Measurements from ENCODE around the gene CD2BP2. TPM values are rescaled to one million over a fixed set of nuclear protein-coding genes. Genes with fewer than 3 reads are reported as not detected.

Gene CD2BP2
- total and polyA plus RNA-seq, 2 of the 13 experiments (the other 11 are each of a cell fraction or from before 2014, with no cell fraction given) = 24.9 to 54.6 TPM

DNA sequence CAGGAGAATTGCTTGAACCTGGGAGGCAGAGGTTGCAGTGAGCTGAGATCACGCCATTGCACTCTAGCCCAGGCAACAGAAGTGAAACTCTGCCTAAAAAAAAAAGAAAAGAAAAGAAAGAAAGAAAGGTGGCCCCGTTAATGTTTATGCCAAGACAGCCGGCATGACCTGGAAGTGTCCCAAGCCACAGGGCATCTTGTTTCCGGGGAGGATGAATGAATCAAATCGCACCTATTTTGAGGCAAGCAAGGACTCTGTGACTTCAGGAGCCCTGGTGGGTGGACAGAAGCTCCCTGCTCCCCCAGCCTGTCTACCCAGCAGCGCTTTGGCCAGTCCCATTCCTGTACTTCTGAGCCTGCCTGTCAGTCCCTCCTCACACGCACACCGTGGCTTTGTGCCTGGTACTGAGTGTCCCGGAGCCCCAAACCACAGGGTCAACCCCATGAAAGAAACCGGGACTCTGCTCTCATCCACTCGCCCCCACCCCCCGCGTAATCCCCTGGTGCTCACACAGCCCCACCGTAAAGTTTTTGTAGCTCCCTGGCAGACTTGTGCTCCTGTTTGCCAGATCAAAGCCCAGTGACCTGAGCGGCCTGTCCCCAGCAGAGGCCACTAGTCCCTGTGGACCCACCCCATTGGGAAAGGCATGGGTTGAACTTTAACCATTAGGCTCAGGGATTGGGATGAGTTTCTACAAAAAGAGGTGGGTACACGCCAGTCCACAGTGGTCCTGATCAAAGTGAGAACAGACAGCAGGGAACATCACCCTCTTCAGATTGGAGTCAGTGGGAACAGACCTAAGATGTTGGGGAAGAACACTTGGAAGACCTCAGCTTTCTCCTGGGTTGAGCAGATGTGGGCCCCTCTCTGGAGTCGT is 19.3 kb downstream of the CD2BP2 start (continued):
- TF ChIP-seq PHF21A (CRISPR knock-in tag; IDR thresholded peaks at IDR 0.05) (peak; percentile 96), ZNF615 (CRISPR knock-in tag; IDR thresholded peaks at IDR 0.05; ENCODE audit: borderline replicate concordance) (peak; percentile 85; the same call in 1 of the 2 replicates), ZNF772 (CRISPR knock-in tag; IDR thresholded peaks at IDR 0.05) (peak; percentile 71; the same call in 1 of the 2 replicates), HDAC6 (IDR thresholded peaks at IDR 0.05; ENCODE audit: low read depth, low read length) (no peak), CBX1 (IDR thresholded peaks at IDR 0.05; ENCODE audit: low read depth) (no peak), ZNF441 (CRISPR knock-in tag; IDR thresholded peaks at IDR 0.05; ENCODE audit: borderline replicate concordance) (0 out of 2 replicates have a peak, but pooled peaks have one; percentile 23), HOXA9 (CRISPR knock-in tag; IDR thresholded peaks at IDR 0.05; ENCODE audit: borderline replicate concordance) (no peak), TOE1 (CRISPR knock-in tag; IDR thresholded peaks at IDR 0.05) (no peak), ONECUT2 (CRISPR knock-in tag; IDR thresholded peaks at IDR 0.05) (0 out of 2 replicates have a peak, but pooled peaks have one; percentile 10), ZNF589 (CRISPR knock-in tag; conservative IDR thresholded peaks at IDR 0.05) (peak; percentile 66), ATF7-NPFF (CRISPR knock-in tag; IDR thresholded peaks at IDR 0.05; ENCODE audit: low read depth) (peak; percentile 75)
- TF ChIP-seq, protein P1, sequence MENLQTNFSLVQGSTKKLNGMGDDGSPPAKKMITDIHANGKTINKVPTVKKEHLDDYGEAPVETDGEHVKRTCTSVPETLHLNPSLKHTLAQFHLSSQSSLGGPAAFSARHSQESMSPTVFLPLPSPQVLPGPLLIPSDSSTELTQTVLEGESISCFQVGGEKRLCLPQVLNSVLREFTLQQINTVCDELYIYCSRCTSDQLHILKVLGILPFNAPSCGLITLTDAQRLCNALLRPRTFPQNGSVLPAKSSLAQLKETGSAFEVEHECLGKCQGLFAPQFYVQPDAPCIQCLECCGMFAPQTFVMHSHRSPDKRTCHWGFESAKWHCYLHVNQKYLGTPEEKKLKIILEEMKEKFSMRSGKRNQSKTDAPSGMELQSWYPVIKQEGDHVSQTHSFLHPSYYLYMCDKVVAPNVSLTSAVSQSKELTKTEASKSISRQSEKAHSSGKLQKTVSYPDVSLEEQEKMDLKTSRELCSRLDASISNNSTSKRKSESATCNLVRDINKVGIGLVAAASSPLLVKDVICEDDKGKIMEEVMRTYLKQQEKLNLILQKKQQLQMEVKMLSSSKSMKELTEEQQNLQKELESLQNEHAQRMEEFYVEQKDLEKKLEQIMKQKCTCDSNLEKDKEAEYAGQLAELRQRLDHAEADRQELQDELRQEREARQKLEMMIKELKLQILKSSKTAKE (CRISPR knock-in tag; IDR thresholded peaks at IDR 0.05; ENCODE audit: borderline replicate concordance) = peak; percentile 69; the same call in 1 of the 2 replicates
- TF ChIP-seq, protein P2, sequence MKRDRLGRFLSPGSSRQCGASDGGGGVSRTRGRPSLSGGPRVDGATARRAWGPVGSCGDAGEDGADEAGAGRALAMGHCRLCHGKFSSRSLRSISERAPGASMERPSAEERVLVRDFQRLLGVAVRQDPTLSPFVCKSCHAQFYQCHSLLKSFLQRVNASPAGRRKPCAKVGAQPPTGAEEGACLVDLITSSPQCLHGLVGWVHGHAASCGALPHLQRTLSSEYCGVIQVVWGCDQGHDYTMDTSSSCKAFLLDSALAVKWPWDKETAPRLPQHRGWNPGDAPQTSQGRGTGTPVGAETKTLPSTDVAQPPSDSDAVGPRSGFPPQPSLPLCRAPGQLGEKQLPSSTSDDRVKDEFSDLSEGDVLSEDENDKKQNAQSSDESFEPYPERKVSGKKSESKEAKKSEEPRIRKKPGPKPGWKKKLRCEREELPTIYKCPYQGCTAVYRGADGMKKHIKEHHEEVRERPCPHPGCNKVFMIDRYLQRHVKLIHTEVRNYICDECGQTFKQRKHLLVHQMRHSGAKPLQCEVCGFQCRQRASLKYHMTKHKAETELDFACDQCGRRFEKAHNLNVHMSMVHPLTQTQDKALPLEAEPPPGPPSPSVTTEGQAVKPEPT (CRISPR knock-in tag; IDR thresholded peaks at IDR 0.05; ENCODE audit: low read depth) = 0 out of 2 replicates have a peak, but pooled peaks have one; percentile 20
- TF ChIP-seq, protein P3, sequence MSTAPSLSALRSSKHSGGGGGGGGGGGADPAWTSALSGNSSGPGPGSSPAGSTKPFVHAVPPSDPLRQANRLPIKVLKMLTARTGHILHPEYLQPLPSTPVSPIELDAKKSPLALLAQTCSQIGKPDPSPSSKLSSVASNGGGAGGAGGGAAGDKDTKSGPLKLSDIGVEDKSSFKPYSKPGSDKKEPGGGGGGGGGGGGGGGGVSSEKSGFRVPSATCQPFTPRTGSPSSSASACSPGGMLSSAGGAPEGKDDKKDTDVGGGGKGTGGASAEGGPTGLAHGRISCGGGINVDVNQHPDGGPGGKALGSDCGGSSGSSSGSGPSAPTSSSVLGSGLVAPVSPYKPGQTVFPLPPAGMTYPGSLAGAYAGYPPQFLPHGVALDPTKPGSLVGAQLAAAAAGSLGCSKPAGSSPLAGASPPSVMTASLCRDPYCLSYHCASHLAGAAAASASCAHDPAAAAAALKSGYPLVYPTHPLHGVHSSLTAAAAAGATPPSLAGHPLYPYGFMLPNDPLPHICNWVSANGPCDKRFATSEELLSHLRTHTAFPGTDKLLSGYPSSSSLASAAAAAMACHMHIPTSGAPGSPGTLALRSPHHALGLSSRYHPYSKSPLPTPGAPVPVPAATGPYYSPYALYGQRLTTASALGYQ (CRISPR knock-in tag; IDR thresholded peaks at IDR 0.05) = peak; percentile 66; the same call in 1 of the 2 replicates
- TF ChIP-seq, protein P4, sequence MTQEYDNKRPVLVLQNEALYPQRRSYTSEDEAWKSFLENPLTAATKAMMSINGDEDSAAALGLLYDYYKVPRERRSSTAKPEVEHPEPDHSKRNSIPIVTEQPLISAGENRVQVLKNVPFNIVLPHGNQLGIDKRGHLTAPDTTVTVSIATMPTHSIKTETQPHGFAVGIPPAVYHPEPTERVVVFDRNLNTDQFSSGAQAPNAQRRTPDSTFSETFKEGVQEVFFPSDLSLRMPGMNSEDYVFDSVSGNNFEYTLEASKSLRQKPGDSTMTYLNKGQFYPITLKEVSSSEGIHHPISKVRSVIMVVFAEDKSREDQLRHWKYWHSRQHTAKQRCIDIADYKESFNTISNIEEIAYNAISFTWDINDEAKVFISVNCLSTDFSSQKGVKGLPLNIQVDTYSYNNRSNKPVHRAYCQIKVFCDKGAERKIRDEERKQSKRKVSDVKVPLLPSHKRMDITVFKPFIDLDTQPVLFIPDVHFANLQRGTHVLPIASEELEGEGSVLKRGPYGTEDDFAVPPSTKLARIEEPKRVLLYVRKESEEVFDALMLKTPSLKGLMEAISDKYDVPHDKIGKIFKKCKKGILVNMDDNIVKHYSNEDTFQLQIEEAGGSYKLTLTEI (CRISPR knock-in tag; conservative IDR thresholded peaks at IDR 0.05) = no peak
- TF ChIP-seq, protein P5, sequence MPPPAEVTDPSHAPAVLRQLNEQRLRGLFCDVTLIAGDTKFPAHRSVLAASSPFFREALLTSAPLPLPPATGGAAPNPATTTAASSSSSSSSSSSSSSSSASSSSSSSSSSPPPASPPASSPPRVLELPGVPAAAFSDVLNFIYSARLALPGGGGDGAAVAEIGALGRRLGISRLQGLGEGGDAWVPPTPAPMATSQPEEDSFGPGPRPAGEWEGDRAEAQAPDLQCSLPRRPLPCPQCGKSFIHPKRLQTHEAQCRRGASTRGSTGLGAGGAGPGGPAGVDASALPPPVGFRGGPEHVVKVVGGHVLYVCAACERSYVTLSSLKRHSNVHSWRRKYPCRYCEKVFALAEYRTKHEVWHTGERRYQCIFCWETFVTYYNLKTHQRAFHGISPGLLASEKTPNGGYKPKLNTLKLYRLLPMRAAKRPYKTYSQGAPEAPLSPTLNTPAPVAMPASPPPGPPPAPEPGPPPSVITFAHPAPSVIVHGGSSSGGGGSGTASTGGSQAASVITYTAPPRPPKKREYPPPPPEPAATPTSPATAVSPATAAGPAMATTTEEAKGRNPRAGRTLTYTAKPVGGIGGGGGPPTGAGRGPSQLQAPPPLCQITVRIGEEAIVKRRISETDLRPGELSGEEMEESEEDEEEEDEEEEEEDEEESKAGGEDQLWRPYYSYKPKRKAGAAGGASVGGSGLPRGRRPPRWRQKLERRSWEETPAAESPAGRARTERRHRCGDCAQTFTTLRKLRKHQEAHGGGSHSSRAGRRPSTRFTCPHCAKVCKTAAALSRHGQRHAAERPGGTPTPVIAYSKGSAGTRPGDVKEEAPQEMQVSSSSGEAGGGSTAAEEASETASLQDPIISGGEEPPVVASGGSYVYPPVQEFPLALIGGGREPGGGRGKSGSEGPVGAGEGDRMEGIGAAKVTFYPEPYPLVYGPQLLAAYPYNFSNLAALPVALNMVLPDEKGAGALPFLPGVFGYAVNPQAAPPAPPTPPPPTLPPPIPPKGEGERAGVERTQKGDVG (CRISPR knock-in tag; IDR thresholded peaks at IDR 0.05; ENCODE audit: borderline replicate concordance) = peak; percentile 59; the same call in 1 of the 2 replicates
